Keratinocyte (primary cell): Measurements from ENCODE around the gene MSI1. TPM values are rescaled to one million over a fixed set of nuclear protein-coding genes. Genes with fewer than 3 reads are reported as not detected.

Experiments used
- DNase-seq: peaks from one replicate; pipeline ENCODE4 v3.0.0-alpha.2; 2011; ENCODE audit warnings: low read depth, missing footprints, low spot score
- FAIRE-seq: peaks from 2 replicates; lab custom pipeline; 2011; peaks lifted over from hg19 to GRCh38; lab: Jason Lieb, UNC
- H2AFZ ChIP-seq: 2 replicates; pipeline ENCODE4 v1.6.0; 2012; ENCODE audit warnings: low read length, control low read depth, inconsistent platforms; ENCODE audit not compliant: control insufficient read depth
- H3K27ac ChIP-seq: 2 replicates; pipeline ENCODE4 v1.5.1; 2011; ENCODE audit warnings: low read length; ENCODE audit not compliant: control insufficient read depth, insufficient read depth
- H3K27me3 ChIP-seq: 3 replicates; pipeline ENCODE4 v1.6.0; 2011; ENCODE audit warnings: low read length; ENCODE audit not compliant: control insufficient read depth, insufficient read depth; ENCODE audit errors: extremely low read depth
- H3K36me3 ChIP-seq, 2 experiments: 2 replicates in 1 of 2; 3 replicates in 1 of 2; pipeline ENCODE4 v1.5.1; 2011; ENCODE audit warnings: low read length in 2 of 2, mild to moderate bottlenecking in 1 of 2; ENCODE audit not compliant: control insufficient read depth in 2 of 2, insufficient read depth in 2 of 2; ENCODE audit errors: extremely low read depth in 1 of 2
- H3K4me1 ChIP-seq: 3 replicates; pipeline ENCODE4 v1.5.1; 2011; ENCODE audit warnings: low read length; ENCODE audit not compliant: control insufficient read depth, insufficient read depth; ENCODE audit errors: extremely low read depth
- H3K4me2 ChIP-seq: 3 replicates; pipeline ENCODE4 v1.6.0; 2011; ENCODE audit warnings: low read depth, low read length; ENCODE audit not compliant: control insufficient read depth, insufficient read depth; ENCODE audit errors: extremely low read depth
- H3K4me3 ChIP-seq, 3 experiments: fragments of 200-600 bp in 1 of 3; sonication (generic) in 1 of 3; 2 replicates in 2 of 3; 3 replicates in 1 of 3; pipeline ENCODE4 v1.5.1; 2011 to 2016; ENCODE audit warnings: low read length in 3 of 3, mild to moderate bottlenecking in 3 of 3, control low read depth in 2 of 3, inconsistent platforms in 1 of 3, low read depth in 1 of 3, mixed read lengths in 1 of 3, mixed run types in 1 of 3, moderate library complexity in 1 of 3; ENCODE audit not compliant: control insufficient read depth in 2 of 3, insufficient read depth in 2 of 3; ENCODE audit errors: extremely low read depth in 1 of 3
- H3K79me2 ChIP-seq: 2 replicates; pipeline ENCODE4 v1.6.0; 2012; ENCODE audit warnings: low read length; ENCODE audit not compliant: control insufficient read depth, insufficient read depth
- H3K9ac ChIP-seq: 3 replicates; pipeline ENCODE4 v1.6.0; 2011; ENCODE audit warnings: low read length; ENCODE audit not compliant: control insufficient read depth, insufficient read depth; ENCODE audit errors: extremely low read depth
- H3K9me1 ChIP-seq: 3 replicates; pipeline ENCODE4 v1.6.0; 2011; ENCODE audit warnings: low read length; ENCODE audit not compliant: control insufficient read depth, insufficient read depth; ENCODE audit errors: extremely low read depth
- H3K9me3 ChIP-seq: 2 replicates; pipeline ENCODE4 v1.5.1; 2012; ENCODE audit warnings: low read depth, low read length; ENCODE audit not compliant: control insufficient read depth
- H4K20me1 ChIP-seq: 3 replicates; pipeline ENCODE4 v1.6.0; 2011; ENCODE audit warnings: low read length; ENCODE audit not compliant: control insufficient read depth, insufficient read depth; ENCODE audit errors: extremely low read depth
- CTCF ChIP-seq, 3 experiments: IDR thresholded peaks in 1 of 3; conservative IDR thresholded peaks in 1 of 3; optimal IDR thresholded peaks in 1 of 3; 2 replicates in 2 of 3; 3 replicates in 1 of 3; pipeline versions ENCODE3 to v1.5.1; 2011; ENCODE audit warnings: low read length in 3 of 3, mild to moderate bottlenecking in 3 of 3, moderate library complexity in 2 of 3, control low read depth in 1 of 3, inconsistent platforms in 1 of 3; ENCODE audit not compliant: insufficient read depth in 2 of 3; ENCODE audit errors: extremely low read depth in 1 of 3
- EZH2 ChIP-seq: IDR thresholded peaks from one replicate; pipeline ENCODE4 v1.6.1; 2012; ENCODE audit warnings: inconsistent platforms, mild to moderate bottlenecking, low read length, moderate library complexity
- dilution Hi-C: fragments of 300-500 bp; cut with MboI; formaldehyde crosslinking; loops from one replicate; pipeline ENCODE4 v1.7.0; 2020; ENCODE audit warnings: low sequenced_read_pairs; ENCODE audit not compliant: extremely low pct_ligation_motif_present
- polyA plus RNA-seq, 5 experiments: library from polyadenylated mRNA; depleted of rRNA in 3 of 5; stranded (reverse) in 3 of 5; stranded (forward) in 1 of 5; unstranded in 1 of 5; fragments of >200 nt; gene quantifications; 1 replicate in 1 of 5; 2 replicates in 3 of 5; 3 replicates in 1 of 5; pipeline versions ENCODE4 v1.2.1 to v1.2.3, GENCODE V29; 2011 to 2012; ENCODE audit warnings: missing spikeins in 2 of 5, low read depth in 1 of 5, low replicate concordance in 1 of 5

Gene MSI1
- polyA plus RNA-seq, 1 donor (not counting 4 experiments of a cell fraction or from before 2014, with no cell fraction given), result not detected

- DNase-seq, result no peak
- TF ChIP-seq CTCF (optimal IDR thresholded peaks at IDR 0.05 in 1 of 3, IDR thresholded peaks at IDR 0.05 in 1 of 3, conservative IDR thresholded peaks at IDR 0.05 in 1 of 3; ENCODE audit: extremely low read depth in 1 of 3, insufficient read depth in 2 of 3, low read length in 3 of 3), result no peak
- TF ChIP-seq EZH2, result no peak
- Histone ChIP-seq H2AFZ (no peak overlapping the region), H3K27me3 (peaks cover 16% of the 10 kb centered on the region), H3K4me1 (no peaks in the 10 kb centered on the region), H3K4me3 (no peak overlapping the region), H3K9ac (no peak overlapping the region), H4K20me1 (no peaks in the 10 kb centered on the region), H3K79me2 (no peaks in the 10 kb centered on the region), H3K36me3 (no peaks in the 10 kb centered on the region), H3K4me2 (no peak overlapping the region), H3K27ac (no peak overlapping the region), H3K9me1 (no peaks in the 10 kb centered on the region), H3K9me3 (no peaks in the 10 kb centered on the region)
- FAIRE-seq, result no peak
- dilution Hi-C loops, result no loop called here
Measured at GRCh38 chr12:120376416-120376815, 7.5 kb upstream of the MSI1 start.

GRCh38 chr12:120376009-120376408, 7.0 kb upstream of the MSI1 start:
- H3K9me1 ChIP-seq, result no peaks in the 10 kb centered on the region
- H3K4me2 ChIP-seq, result no peak overlapping the region
- H3K36me3 ChIP-seq, result no peaks in the 10 kb centered on the region
- no peaks in the 10 kb centered on the region for H3K4me1 ChIP-seq
- H3K9ac ChIP-seq, result no peak overlapping the region
- no peaks in the 10 kb centered on the region for H3K79me2 ChIP-seq
- dilution Hi-C loops, result no loop called here
- peaks cover 20% of the 10 kb centered on the region for H3K27me3 ChIP-seq
- FAIRE-seq, result no peak
- TF ChIP-seq CTCF (optimal IDR thresholded peaks at IDR 0.05 in 1 of 3, IDR thresholded peaks at IDR 0.05 in 1 of 3, conservative IDR thresholded peaks at IDR 0.05 in 1 of 3; ENCODE audit: extremely low read depth in 1 of 3, insufficient read depth in 2 of 3, low read length in 3 of 3) (no peak), EZH2 (no peak)
- H4K20me1 ChIP-seq, result no peaks in the 10 kb centered on the region
- H3K9me3 ChIP-seq, result no peaks in the 10 kb centered on the region
- no peak overlapping the region for H3K4me3 ChIP-seq
- H2AFZ ChIP-seq, result no peak overlapping the region
- no peak for DNase-seq
- H3K27ac ChIP-seq, result no peak overlapping the region
